SK-N-MC (cell line): ENCODE results near the gene DDX39B.

ENCODE experiments used
- EZH2 ChIP-seq: fragments of 200-600 bp; sonication (generic); IDR thresholded peaks from one replicate; pipeline ENCODE4 v1.6.1; 2017; ENCODE audit warnings: antibody characterized with exemption
- POLR2AphosphoS5 ChIP-seq: IDR thresholded peaks from 2 replicates; pipeline ENCODE4 v1.6.1; 2012; ENCODE audit warnings: mild to moderate bottlenecking, low read depth, low read length, borderline replicate concordance

GRCh38 chr6:31530659-31531058 is 11.1 kb downstream of the DDX39B start:
- TF ChIP-seq EZH2 (no peak), POLR2AphosphoS5 (peak; percentile 10; the same call in 1 of the 2 replicates)
